HG03175 (cell line): Measurements from ENCODE around the gene SCAF8.
"Not testable (repeated sequence)": the region's sequence is repeated elsewhere in the genome, so short reads cannot be mapped to it uniquely, and the experiment has no call there.

Experiments
- ATAC-seq: cut with Tn5 transposase; IDR thresholded peaks from one replicate; pipeline ENCODE4 v1.9.1; 2021; ENCODE audit warnings: mild to moderate bottlenecking, moderate library complexity; ENCODE audit not compliant: unreplicated experiment

Gene SCAF8

DNA sequence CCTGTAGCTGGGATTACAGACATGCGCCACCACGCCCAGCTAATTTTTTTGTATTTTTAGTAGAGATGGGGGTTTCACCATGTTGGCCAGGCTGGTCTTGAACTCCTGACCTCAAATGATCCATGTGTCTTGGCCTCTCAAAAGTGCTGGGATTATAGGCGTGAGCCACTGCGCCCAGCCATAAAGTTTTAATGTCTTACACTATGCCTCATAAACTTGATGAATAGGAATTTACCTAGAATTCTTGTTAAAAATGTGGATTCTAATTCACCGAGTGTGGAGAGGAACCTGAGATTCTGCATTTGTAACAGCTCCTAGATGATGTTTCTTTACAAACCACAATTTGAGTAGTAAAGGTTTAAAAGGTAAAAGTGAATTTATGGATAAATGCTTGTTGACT lies 45.9 kb downstream of the SCAF8 start:
- not testable (repeated sequence) for ATAC-seq

DNA sequence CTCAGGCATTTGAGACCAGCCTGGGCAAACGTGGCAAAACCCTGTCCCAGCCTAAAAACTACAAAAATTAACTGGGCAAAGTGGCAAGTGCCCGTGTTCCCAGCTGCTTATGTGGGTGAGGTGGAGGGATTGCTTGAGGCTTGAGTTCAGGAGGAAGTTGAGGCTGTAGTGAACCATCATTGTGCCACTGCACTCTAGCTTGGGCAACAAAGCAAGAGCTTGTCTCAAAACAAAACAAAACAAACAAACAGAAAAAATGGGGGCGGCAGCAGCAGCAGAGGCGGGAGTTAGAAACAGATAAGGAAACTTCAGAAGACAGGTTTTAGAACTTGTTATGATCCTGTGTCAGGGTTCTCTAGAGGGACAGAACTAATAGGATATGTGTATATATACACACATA lies 49.0 kb downstream of the SCAF8 start:
- ATAC-seq = no peak

DNA sequence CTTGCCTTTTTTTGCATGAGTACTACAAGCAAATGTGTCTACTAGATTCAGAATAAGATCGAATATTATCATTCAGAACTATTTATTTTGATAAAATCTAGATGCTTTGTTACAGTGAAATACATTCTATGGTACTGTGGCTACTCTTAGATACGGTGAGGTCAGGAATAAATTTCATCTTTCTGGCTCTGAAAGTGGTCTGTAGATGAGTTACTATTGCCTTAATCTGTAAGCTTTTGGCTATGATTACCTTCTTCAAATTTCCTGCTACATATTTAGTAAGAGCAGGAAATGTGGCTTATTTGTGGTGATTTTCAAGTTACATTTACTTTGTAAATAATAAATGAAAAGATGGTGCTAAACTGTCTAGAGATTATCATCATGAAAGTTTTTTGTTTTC lies 50.0 kb downstream of the SCAF8 start:
- peak; percentile 64 for ATAC-seq

DNA sequence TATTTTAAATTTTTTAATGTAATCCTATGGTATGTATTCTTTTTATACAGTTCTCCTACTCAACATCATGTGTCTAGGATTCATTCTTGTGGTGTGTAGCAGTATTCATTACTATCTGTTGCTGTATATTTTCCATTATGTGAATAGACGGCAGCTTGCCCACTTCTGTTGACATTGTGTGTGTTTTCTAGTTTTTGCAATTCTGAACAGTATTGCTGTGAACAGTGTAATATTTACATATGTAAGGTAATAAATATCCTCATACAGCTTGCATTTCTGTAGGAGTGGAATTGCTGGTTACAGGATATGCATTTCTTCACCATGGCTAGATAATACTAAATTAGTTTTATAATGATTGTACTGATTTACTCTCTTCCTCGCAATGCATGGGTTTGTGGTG lies 51.9 kb downstream of the SCAF8 start:
- no peak for ATAC-seq

DNA sequence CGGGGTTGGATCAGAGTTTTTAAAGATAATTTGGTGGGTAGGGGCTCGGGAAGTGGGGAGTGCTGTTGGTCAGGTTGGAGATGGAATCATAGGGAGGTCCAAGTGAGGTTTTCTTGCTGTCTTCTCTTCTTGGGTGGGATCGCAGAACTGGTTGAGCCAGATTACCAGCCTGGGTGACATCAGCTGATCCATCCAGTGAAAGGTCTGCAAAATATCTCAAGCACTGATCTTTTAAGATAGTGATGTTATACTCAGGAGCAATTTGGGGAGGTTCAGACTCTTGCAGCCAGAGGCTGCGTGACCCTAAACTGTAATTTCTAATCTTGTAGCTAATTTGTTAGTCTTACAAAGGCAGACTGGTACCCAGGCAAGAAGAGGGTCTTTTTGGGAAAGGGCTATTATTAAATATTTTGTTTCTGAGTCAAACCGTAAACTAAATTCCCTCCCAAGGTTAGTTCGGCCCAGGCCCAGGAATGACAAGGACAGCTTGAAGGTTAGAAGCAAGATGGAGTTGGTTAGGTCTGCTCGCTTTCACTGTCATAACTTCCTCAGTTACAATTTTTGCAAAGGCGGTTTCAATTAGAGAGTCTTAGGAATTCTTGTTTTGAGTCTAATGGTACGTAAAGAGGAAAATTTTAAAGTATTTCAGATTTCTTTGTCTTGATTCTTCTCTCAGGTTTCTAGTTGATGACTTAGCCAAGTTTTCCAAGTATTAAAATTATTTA lies 53.1 kb downstream of the SCAF8 start:
- no peak for ATAC-seq

DNA sequence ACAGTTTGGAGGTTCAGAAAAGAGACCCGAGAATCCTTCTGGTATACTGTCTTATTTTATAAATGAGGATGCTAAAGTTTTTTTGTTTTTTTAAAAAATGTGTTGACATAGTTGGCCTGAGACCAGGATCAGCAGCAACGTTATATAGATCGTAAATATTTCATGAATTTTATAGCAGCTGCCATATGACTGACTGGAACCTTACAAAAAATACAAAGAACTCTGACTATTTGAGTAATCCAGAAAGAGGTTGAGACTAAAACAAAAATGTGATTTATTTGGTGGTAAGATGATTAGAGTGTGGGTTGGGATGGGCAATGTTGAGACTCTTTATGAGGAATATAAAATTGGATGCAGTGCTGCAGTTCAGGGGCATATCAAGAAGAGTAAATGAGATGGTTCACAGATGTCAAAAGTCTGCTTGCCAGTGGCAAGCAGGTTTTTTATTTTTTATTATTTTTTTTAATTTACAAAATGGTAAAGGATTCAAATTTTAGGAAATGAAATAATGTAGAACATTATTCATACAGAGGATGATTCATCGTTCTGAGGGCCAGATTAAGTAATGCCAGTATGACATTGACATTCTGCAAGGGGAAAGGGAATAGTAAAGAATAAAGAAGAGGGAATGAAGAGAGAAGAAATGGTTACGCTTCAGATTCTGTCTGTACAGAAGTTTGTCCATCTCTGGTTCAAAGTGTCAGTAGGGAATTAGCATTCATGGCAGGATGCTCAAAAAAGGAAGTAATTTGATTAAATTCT lies 58.5 kb downstream of the SCAF8 start:
- no peak for ATAC-seq

DNA sequence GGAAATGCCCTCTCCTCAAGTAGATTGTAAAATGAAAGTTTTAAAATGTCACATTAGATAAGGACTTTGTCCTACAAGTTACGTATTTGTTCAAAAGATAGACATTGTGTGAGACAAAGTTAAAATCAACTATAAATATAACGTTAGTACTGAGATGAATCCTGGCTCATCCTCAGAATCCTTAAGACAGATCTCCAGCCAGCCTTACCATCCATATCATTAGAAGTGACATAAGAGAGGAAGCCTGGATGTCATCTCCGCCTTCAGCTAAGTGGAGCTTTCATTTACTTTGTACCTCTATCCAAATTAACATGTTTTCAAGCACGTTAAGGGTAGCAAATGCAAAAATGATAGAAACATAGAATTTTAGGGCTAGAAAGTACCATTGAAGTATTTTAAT lies 59.1 kb downstream of the SCAF8 start:
- no peak for ATAC-seq

DNA sequence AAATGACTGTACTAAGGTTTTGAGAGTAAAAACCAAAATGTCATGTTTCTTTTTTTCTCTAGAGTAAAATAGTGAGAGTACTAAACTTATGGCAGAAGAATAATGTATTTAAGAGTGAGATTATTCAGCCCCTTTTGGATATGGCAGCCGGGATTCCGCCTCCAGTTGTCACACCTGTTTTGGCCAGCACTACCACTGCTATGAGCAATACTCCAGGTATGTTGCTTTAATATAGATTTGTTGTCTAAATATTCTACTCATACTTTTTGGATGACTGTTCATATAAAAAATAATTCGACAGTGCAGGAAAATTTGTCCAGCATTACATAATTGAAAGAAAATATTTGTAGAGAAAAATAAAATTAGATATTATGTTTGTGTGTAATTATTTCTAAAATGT lies 59.5 kb downstream of the SCAF8 start:
- ATAC-seq = no peak

DNA sequence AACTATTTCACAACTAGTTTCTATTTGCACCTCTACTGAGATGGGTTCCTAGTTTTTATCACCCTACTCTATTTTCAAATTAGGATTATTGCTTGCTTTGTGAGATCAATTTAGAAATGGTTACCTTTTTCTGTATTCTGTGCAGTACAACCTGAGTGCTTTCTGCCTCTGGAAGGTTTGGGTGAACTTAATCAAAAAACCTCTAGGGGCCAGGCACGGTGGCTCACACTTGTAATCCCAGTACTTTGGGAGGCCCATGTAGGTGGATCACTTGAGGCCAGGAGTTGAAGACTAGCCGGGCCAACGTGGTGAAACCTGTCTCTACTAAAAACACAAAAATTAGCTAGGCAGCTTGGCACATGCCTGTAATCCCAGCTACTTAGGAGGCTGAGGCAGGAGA lies 63.3 kb downstream of the SCAF8 start:
- ATAC-seq = no peak

DNA sequence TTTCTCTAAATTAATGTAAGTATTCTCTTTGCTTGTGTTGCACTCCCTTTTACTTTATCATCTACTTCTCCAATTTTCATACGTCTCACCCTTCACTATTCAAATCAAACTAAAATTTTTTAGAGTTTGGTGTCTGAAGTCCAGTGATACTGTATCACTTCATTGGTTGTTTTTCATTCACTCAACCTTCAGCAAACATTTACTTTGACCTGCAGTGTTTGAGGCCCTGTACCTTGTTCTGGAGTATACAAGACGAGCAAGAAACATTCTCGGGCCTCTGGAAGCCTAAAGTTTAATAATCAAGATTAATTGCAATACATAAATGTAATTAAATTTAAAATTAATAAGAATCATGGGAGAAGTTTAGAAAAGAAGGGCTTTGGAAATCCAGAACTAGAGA lies 64.6 kb downstream of the SCAF8 start:
- ATAC-seq = no peak

DNA sequence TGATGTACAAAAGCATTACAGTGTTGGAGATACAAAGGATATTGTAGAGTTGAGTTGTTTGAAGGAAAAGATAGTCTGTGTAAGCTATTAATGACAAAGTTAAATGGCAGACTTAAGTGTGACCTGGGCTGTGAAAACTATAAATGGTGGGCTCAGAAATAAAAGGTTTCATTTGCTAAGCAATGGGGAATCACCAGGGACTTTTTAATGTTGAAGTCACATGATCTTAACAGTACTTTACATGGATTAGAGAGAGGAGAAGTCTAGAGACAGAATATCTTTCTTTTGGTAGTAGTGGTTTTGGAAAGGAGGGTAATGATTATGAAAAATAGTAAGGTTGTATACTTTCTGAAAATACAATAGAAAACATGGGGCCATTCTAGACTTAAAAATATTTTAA lies 67.1 kb downstream of the SCAF8 start:
- no peak for ATAC-seq

DNA sequence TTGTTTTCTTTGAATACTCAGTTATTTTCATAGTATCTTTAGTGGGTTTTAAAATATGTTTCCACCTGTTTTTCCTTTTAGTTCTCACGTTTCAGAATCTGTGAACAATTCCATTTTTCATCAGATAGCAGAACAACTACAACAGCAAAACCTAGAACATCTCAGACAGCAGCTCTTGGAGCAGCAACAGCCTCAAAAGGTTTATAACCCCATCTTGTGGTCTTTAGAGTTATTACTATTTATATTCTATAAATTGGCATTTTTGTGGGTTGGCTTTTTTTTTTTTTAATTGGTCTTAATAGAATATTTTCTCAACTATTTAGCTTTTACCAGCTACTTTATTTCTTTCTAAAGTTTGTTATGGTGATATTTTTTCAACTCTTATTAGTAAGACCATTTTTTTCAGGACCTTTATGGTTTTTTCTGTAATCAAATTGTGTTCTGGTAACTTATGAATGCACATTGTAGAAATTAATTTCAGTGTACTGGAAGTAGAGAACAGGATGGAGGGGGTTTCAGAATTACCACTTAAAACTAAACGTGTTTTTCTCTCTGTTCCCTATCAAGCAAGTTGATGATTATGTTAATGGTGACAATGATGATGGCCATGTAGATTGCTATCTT lies 72.2 kb downstream of the SCAF8 start:
- ATAC-seq = no peak

DNA sequence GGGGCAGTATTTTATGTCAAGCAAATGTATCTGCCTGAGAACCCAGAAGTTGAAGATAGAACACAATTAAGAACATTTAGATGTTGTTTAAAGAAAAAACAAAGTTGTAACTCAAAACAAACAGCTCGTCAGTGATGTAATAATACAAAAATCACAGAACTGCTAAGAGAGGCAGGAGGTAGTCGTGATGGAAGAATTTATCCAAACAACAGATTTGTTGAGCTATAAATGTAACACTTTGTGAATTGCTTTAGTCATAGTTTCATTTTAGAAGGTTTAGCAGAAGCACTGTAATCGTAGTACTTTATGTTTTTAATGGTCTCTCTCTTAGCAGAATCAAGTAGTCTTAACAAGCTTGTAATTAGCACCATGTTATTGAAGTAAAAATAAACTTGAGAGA lies 73.6 kb downstream of the SCAF8 start:
- no peak for ATAC-seq

DNA sequence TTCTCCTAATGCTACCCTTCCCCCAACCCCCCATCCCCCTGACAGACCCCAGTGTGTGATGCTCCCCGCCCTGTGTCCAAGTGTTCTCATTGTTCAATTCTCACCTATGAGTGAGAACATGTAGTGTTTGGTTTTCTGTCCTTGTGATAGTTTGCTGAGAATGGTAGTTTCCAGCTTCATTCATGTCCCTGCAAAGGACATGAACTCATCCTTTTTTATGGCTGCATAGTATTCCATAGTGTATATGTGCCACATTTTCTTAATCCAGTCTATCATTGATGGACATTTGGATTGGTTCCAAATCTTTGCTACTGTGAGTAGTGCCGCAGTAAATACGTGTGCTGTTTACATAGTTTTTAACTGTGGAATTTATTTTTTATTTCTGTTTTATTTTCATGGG lies 78.4 kb downstream of the SCAF8 start:
- not testable (repeated sequence) for ATAC-seq

DNA sequence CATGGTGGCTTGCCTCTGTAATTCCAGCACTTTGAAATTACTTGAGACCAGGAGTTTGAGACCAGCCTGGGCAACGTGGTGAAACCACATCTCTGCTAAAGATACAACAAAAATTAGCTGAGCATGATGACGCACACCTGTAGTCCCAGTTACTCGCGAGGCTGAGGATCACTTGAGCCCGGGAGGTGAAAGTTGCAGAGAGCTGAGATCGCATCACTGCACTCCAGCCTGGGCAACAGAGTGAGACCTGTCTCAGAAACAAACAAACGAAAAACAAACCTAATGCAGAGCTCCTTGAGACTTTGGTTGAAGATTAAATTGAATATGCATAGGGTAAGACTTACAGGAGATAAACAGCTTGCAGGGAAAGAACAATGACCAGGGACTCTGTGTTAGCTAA lies 80.8 kb downstream of the SCAF8 start:
- peak; percentile 87 for ATAC-seq

DNA sequence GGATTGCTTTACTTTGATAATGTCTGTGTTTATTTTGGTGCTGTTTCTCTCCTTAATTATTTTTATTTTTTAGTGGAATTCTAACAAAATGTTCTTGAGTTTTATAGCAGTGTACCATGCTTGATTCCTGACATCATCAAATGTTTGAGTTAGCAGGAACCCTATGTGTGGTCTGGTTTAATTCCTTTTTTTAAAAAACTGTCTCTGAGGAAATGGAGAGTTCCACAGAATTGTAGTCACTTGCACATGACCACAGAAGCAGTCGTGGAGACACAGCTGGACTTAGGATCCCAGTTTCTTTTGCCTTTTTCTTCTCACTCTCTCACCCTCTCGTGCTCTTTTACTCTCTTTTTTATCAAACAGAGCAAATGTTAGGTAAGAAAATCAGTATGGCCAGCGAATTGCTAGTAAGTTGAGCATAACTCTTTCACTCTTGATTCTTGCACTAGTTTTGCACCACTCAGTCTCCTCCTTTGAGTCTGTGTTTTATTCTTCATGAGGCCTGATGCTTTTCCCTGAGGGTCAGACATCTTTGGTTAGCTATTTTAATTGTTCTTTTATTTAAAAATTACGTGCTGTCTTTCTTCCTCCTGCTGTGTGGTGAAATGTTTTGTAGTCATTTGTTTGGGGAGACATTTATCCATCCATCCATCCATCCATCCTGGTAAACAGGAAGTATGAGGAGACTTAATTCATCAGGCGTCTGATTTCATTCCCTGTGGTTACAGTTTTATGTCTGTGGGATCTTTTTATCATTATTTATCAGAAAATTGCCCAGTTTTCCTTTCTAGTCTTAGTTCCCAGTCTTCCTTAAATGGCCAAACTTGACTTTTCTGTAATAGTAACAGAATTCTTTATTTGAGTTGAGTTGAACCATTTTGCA lies 83.0 kb downstream of the SCAF8 start:
- ATAC-seq = no peak

DNA sequence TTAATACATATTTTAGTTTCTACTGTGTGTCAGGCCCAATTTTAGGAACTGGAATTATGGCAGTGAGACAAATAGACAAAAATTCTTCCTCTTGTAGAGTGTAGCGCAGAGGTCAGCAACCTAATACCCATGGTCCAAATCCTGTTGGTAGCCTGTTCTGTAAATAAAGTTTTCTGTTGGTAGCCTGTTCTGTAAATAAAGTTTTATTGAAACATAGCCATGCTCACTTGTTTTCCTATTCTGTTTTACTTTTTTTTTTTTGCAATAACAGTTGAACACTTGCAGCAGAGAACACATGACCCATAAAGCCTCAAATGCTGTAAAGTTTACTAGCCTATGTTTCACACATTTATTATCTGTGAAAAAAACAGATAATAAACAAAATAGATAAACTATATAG lies 87.9 kb downstream of the SCAF8 start:
- no peak for ATAC-seq

DNA sequence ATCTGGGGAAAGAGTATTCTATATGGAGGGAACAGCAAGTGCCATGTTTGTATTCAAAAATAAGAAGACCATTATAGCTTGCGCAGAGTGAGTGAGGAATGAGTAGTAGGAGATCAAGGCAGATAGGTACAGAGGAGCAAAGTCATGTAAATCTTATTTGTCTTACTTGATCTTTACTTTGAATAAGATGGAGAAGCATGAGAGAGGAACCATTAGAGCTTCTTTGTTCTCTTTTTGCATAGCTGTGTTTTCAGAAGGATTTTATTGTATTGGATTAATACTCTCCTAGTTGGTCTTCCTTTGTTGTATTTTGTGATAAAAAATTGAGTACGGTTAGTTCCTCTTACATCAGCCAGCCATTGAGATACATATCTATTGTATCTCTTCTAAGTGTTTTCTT lies 88.4 kb downstream of the SCAF8 start:
- ATAC-seq = no peak

DNA sequence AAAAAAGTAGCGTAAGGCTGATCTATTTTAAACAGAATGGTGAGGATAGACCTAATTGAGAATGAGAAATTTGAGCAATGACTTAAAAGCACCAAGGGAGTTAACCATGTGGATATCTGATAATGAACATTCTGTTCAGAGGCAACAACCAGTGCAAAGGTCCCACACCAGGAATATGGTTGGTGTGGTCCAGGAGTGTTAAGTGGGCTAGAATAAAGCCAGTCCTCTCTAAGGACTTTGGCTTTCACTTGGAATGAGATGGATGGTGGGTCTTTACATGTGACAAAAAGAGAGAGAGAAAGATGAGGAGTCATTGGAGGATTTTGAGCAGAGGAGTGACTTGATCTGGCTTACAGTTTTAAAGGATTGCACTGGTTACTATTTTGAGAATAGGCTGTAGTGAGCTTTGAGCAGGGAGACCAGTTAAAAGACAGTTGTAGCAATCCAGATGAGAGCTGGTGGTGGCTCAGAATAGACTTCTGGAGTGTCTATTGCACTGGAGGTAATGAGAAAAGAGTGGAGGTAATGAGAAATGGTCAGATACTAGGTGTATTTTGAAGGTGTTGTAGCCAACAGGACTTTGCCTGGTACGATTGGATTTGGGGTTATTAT lies 89.8 kb downstream of the SCAF8 start:
- no peak for ATAC-seq

DNA sequence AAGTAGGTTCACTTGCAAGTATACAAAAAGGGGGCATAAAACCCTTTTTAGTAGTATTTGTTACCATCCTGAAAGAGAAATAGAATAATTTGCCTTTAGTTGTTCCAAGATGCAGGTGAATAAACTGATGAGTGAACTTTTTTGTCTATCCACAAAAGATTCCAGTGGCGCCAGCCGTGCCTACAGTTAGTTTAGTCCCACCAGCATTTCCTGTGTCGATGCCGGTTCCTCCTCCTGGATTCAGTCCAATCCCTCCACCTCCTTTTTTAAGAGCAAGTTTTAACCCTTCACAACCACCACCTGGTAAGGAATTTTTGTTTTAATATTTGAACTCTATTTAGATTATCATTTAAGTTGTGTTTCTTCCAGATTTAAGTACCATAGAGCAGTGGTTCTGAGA lies 90.9 kb downstream of the SCAF8 start:
- ATAC-seq = no peak

DNA sequence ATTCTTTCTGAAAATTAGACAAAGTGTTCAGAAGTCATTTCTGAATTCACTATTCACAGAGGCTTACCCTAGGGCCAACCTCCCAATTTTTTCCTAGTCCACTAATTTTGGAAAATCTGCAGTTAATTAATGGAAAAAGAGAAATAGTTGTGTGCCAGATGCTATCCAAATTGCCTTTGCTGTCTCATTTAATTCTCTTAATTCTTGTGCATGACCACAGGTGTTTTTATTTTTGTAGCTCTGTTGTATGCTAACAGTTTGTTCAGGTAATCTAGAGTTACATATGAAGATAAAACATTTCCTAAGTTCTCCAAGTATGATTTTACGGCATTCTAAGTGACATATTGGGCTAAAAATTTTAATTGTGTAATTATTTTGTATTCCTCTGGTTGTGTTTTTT lies 96.8 kb downstream of the SCAF8 start:
- no peak for ATAC-seq
